ENCODE data around the gene POLR1B.
"Not testable (repeated sequence)": the region's sequence is repeated elsewhere in the genome, so short reads cannot be mapped to it uniquely, and the experiment has no call there.

POLR1B gene

DNA sequence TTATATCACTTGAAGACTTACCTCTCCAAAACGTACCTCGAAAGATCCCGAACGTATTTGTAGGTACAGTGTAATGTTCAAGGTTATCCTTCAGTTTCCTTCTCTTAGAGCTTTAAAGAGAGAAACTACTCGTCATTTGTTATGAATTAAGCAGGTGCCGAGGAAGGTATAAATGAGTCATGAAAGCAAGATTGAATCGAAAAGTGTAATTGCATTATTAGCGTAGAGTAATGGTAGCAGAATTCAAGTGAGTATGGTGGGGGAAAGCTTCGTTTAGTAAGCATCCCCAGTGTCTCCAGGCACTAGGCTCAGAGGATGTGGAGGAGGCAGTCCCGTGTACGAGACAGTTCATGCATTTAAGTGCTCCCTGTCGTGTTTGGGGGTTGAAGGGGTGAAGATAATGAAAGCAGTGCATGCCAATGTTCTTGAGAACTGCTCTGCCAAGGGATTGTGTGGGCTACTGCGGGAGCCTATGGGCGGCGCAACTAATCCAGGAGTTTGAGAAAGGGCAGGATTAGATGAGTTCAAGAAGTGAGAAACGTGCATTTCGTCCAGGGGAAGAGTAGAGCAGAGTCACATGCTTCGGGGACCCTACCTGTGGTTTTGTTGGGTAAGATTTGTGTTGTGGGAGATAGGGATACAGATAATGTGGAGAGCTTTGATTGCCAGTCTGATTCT is 858 bp downstream of the POLR1B start:
- no peak for DNase-seq (ENCODE audit: low spot score)

GRCh38 chr2:112547333-112547732 is 5.1 kb downstream of the POLR1B start:
- DNase-seq (ENCODE audit: low spot score) = no peak

GRCh38 chr2:112548980-112549379 is 6.7 kb downstream of the POLR1B start:
- DNase-seq (ENCODE audit: low spot score) = no peak

DNA sequence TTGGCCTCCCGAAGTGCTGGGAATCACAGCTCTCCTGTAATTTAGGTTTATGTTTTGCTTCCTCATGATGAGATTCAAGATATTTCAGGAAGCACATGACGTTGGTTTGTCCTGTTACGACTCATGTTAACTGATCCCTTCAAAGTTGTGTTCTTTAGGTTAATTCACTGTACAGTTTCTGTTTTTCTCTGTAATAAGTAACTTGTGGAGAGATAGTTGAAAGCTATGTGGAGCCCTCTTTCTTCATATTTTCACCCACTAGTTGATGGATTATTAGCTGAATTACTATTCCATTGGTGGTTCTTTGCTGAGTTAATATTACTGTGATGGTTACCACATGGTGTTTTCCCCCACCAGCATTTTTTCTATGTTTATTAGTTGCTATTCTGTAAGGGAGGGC is 23.8 kb downstream of the POLR1B start:
- DNase-seq (ENCODE audit: low spot score) = no peak

DNA sequence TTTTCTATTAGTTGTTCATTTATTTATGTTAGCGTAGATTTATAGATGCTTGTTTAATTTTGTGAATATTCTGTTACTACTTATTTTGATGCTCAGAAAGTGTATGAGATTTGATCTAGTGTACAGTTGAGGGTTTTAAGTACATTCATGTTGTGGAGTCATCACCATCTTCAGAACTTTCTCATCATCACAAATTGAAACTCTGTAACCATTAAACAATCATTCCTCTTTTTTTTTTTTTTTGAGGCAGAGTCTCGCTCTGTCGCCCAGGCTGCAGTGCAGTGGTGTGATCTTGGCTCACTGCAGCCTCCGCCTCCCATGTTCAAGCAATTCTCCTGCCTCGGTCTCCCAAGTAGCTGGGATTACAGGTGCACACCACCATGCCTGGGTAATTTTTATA is 24.2 kb downstream of the POLR1B start:
- not testable (repeated sequence) for DNase-seq (ENCODE audit: low spot score)

GRCh38 chr2:112572005-112572404 is 29.7 kb downstream of the POLR1B start:
- DNase-seq (ENCODE audit: low spot score) = no peak

DNA sequence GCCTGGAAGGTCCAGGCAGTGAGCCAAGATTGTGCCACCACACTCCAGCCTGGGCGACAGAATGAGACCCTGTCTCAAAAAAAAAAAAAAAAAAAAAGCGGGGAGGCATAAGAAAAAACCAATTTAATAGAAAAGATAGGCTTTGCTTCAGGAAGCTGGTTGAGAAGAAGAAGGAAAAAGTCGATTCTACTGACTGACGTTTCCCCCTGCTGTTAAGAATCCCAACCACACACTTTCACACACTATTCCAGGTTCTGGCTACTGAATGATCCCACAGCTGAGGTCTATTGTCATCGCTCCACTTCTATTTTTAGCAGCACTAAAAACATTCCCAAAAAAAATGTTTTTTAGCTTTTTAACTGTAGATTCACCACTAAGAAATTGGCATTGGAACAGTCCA is 35.5 kb downstream of the POLR1B start:
- no peak for DNase-seq (ENCODE audit: low spot score)

GRCh38 chr2:112579241-112579640 is 37.0 kb downstream of the POLR1B start:
- DNase-seq (ENCODE audit: low spot score) = no peak

- no peak for DNase-seq (ENCODE audit: low spot score)
Observed at GRCh38 chr2:112580084-112580483, 37.8 kb downstream of the POLR1B start.

- no peak for DNase-seq (ENCODE audit: low spot score)
Observed at GRCh38 chr2:112582314-112582746, 40.1 kb downstream of the POLR1B start.

DNA sequence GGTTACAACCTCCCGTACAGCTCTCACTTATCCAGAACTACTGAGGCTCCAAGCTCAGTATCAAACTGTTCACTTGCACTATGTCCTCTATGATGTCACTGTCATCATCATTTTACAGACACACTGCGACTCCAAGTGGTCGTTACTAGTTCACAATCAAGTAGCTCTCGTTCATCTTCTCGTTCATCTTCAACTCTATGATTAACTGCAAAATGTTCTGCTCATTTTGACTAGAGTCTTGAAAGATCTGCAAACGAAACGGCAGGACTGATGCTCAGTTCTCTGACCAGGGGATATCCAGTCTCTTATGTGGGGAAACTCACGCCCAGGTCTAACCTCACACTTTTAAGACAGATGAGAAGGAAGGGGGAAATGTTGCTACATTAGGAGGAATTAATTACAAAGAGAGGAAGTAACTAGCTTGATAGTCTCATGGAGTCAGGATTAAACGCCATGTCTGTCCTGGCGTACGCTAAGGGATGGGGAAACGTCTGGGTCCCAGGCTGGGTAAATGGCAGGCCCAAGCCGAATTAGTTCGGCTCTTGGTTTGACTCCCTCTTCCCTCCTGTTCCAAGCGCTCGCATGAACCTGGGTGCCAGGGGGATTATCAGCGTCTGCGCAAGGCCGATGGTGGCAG is 41.4 kb downstream of the POLR1B start:
- DNase-seq (ENCODE audit: low spot score) = no peak

GRCh38 chr2:112584134-112584890 is 42.0 kb downstream of the POLR1B start, which contains the start of gene CHCHD5:
Gene CHCHD5 (plus strand): TSS chr2:112584609. CDS start chr2:112584648, 39 bp downstream.
- peak; percentile 95 for DNase-seq (ENCODE audit: low spot score)

GRCh38 chr2:112584891-112585250 is 42.6 kb downstream of the POLR1B start:
- no peak for DNase-seq (ENCODE audit: low spot score)

GRCh38 chr2:112585400-112585799 is 43.1 kb downstream of the POLR1B start:
- DNase-seq (ENCODE audit: low spot score) = no peak

DNA sequence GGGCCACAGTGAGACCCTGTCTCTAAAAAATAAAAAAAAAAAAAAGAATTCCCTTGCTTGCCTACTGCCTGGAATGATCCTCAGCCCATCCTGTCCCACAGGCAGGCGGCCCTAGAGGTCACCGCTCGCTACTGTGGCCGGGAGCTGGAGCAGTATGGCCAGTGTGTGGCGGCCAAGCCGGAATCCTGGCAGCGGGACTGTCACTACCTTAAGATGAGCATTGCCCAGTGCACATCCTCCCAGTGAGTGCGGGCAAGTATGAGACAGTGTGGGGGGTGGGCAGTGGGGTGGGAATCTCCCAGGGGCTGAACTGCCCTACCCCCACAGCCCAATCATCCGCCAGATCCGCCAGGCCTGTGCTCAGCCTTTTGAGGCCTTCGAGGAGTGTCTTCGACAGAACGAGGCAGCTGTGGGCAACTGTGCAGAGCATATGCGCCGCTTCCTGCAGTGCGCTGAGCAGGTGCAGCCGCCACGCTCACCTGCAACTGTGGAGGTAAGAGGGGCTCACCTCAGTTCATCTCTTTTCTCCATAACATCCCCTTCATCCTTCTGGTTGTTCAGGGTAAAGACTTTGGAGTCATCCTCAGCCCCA is 43.7 kb downstream of the POLR1B start:
- no peak for DNase-seq (ENCODE audit: low spot score)

GRCh38 chr2:112588611-112589045 is 46.4 kb downstream of the POLR1B start:
- DNase-seq (ENCODE audit: low spot score) = no peak

GRCh38 chr2:112591413-112591812 is 49.1 kb downstream of the POLR1B start:
- no peak for DNase-seq (ENCODE audit: low spot score)

- DNase-seq (ENCODE audit: low spot score) = no peak
Observed at GRCh38 chr2:112593736-112594135, 51.5 kb downstream of the POLR1B start.

DNA sequence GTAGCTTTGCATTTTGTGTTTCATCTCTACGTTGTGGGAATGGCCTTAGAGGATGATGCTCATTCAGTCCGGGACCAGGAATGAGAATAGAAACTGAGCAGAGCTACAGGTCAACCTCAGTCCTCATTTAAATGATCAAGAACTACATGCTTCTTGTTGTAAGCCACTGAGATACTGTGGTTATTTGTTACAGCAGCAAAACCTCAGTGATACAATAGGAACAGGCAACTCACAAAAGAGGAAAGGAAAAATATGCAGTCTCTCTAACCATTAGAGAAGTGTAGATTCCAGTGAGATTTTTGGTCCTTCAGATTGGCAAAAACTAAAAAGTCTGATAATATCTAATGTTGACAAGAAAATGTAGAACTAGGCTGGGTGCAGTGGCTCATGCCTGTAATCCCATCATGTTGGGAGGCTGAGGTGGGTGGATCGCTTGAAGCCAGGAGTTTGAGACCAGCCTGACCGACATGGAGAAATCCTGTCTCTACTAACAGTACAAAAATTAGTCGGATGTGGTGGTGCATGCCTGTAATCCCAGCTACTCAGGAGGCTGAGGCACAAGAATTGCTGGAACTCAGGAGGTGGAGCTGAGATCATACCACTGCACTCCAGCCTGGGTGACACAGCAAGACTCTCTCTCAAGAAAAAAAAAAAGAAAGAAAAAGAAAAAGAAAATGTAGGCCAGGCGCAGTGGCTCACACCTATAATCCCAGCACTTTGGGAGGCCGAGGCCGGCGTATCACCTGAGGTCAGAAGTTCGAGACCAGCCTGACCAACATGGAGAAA is 55.5 kb downstream of the POLR1B start:
- no peak for DNase-seq (ENCODE audit: low spot score)

DNA sequence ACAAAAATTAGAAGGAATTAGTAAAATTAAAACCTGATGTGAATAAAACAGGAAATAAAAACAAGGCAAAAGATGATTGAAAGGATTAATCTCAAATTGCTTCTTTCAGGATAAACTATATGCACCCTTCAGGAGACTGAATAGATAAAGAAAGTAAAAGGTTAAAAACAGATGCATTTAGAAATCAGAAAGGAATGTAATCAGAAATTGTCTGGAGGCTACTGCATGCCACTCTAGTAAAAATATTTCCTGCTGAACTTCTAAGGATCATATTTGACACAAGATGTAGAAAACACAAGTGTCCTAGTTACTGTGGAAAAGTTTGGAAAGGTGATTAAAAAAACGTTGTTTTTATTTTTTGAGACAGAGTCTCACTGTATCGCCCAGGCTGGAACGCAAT is 58.4 kb downstream of the POLR1B start:
- DNase-seq (ENCODE audit: low spot score) = no peak

- DNase-seq (ENCODE audit: low spot score) = no peak
Observed at GRCh38 chr2:112601754-112602153, 59.5 kb downstream of the POLR1B start.

DNA sequence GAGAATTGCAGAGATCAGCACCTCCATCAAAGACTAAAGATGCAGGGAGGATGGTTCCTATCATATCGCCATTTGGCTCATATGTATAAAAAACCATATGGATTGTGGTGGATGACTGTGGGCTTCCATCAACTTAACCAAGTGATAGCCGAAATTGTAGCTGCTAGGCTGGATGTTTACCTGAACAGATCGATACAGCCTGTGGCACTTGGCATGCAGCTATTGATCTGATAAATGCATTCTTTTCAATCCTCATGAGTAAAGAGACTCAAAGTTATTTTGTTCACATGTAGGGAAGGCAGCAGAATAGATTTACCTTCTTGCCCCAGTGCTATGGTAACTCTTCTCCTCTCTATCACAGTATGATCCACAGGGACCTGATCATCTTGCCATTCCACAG is 60.7 kb downstream of the POLR1B start:
- no peak for DNase-seq (ENCODE audit: low spot score)
